GM19351 (cell line): ENCODE data around the gene NR4A2.

Experiments
- ATAC-seq: cut with Tn5 transposase; IDR thresholded peaks from one replicate; pipeline ENCODE4 v1.9.1; 2021; ENCODE audit warnings: mild to moderate bottlenecking, moderate library complexity; ENCODE audit not compliant: unreplicated experiment

The NR4A2 gene

DNA sequence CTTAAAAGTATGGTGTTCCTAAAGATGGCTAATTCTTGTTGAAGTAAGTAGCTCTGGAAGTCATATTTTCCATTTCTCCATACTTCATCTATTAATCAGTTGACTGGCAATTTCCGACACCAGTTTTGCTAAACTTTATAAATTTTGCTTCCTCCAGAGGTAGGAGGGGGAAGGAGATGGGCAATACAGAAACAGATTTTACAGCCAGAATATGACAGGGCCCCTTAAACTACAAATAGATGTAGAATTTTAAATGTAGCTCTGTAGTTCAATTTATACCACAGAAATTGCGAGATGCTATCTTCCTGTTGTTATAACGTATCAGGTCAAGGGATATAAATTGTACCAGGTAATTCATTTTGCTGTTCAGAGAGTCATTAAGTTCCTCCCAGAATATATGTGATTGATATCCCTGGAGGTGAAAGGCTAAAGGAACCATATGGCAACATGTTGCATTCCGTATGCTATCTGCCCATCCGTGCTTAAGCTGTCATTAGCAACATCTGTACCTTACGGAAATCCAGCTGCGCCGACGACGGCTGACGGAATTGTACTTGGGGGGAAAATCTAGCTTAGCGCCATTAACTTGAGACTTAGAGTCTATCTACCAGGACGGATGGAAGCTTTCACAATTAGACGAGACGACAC lies 8.4 kb upstream of the NR4A2 start:
- ATAC-seq, result peak; percentile 15

DNA sequence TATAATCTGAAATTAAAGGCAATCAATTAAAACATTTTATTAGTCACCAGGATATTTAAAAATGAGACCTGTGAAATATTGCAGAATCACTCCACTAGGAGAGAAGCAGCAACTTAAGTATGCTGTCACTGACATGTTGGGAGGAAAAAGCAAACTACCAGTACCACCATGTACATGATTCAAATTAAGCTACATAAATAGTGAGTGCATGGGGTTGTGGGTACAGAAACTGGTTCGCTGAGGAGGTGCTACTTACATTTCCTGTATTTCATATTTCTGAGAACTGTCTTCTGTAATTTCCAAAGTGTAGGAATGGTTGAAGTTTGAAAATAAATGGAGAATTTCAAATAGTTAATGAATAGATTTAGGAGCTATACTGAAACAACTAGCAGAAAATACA lies 7.9 kb upstream of the NR4A2 start:
- no peak for ATAC-seq

DNA sequence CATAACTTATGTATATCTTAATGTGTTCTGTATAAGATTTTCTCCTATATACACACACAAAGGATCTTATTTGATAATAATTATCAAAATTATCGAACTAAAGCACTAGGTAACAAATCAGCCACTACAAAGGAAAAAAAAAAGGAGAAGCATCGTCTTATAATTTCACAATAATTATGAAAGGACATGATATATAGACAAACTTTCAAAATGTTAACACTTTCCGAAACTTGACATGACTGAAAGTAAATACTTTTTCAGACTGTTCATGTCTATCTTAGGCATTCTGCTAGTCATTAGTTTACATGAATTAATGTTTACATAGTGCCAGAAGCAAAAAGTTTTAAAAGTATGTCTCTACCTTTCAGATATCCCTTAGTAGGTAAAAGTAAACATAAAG lies 7.3 kb upstream of the NR4A2 start:
- ATAC-seq, result no peak

DNA sequence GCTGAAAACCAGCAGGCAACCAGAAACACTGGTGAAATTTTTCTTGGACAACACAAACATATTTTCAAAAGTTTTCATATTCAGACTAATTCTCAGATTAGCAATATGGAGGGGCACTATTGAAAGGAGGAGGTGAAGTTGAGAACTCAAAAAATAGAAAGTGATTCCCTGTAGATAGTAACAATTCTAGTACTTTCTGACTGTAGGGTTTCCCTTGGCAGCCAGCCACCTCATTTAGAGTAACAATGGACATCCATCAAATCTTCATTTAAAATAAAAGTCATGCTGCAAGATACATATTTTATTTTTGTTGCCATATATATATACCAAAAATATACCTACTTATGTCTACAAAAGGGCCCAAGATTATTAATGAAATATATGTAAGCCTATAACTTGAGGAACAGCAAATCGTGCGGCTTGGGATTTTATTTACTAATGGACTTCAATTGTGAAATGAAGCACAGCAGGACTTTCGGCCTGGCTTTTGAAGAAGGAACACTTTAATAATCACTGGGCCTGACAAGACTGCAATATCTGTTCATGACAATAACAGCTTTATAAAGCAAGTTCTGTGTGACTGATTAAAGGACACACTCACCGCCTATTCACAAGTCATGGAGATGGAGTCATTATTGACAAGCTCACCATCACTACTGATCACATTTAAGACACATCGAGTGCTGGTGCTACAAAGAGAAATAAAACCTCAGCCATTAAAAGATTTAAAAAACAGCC lies 6.8 kb upstream of the NR4A2 start:
- no peak for ATAC-seq

DNA sequence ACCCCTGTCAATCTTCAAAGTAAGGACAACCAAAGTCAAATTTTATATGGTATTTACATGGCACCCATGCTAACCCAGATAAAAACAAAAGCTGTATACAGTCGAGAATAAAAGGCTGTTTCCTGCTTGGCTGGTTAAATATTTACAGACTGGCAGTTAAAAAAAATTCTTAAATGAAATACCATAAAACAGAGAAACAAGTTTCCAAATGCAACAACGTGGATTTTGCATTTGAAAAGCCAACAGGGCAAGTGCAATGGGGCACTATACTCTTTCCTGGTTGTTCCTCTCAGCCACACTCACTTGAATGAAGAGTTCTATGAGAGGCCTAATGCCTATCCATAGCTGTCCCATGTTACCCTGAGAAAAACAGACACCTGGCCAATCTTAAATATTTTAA lies 6.1 kb upstream of the NR4A2 start:
- no peak for ATAC-seq

DNA sequence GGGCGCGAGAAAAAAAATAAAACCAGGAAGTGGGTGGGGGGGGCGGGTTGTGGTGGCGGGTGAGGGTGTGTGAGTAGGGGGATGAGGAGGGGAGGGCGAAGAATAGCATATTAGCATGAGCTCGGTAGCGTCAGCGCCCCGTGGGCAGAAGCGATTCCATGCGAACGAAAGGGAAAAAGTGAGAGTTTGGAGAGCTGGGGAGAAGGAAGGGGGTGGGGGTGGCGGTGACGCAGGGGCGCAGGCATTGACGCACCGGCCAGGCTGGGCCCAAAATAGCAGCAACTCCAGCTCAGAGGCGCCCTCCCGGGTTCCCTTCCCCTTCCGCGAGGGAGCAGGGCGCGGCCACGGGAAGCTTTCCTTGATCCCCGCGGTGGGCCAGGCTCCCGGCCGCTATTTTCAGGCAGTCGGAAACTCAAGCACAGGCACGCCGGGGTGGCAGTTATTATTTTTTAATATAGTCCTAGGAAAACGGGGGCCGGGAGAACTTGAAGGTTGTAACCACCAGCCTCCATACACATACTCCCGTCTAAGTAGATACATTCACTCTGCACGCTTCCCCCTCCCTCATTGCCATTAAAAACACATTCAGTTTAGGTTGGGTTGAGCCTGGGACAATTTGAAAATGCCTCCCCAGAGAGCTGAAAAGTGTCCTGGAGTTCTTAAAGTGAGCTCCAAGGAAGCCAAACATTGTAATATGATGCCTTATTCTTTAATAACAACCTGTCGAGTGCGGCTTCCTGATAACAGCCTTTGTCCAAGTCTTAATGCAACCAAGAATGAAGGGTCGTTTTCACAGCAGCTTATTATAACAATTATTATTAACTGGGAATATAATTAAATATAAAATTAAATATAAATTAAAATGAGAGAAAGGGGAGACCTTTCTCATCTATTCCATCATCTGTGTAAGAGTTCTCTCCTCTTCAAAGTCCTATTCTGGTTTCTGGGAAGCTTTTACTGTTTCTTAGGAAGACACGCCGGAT lies 2.3 kb upstream of the NR4A2 start:
- ATAC-seq, result peak; percentile 12

DNA sequence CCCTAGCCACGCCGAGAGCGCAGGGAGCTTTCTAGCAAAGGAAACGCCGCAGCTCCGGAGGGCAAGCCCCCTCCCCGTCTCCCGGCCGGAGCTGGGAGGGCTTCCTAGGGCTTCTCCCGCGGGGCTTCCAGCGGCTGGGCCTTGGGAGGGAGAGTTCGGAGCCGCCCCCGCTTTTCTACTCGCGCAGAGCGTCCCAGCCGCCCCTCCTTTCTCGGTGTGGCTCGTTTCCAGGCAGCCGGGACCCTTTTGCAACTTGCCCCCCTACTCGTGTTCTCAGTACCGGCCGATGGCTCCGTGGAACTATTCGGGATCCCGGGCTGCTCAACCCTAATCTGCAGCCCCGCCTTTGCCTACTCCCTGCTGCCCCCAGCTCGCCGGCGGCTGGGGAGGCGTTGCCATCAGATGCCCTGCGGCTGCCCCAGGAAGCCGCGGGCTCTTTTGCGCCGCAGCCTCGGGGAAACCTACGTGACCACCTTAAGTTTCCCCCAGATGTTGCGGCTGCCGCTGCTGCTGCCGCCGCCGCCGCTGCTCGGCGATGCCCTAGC lies 1.5 kb upstream of the NR4A2 start:
- peak; percentile 23 for ATAC-seq

DNA sequence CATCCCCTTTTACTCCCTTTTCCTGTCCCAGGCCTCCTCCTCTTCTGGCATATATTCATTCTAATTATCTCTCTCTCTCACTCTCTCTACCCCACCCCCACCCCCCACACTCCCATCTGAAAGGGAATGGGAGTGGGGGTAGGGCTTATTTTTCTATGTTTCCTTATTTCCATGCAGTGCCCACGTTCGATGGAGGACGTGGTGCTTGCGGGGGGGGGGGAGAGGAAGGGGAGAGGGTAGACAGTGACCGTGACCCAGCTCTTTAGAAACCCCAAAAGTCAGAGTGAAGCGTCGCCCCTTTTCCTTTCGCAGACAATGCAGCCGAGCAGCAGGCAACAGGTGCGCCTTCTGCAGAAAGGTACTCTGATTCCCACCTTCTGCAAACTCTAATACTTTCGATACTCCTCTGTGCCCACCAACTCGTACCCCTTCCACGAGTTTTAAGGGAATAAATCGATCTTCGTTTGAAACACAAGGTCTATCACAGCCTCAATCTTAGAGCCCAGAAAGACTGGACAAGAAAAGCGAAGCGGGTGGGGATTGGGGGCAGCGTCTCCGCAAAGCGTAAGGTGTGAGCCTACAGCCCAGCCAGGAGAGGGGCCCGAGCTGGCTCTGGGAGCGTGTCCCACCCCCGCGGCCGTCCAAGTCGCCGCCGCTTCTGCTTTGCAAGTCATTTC lies 891 bp upstream of the NR4A2 start:
- peak; percentile 22 for ATAC-seq

- peak; percentile 10 for ATAC-seq
Observed at GRCh38 chr2:156332284-156332533, 312 bp downstream of the NR4A2 start.

DNA sequence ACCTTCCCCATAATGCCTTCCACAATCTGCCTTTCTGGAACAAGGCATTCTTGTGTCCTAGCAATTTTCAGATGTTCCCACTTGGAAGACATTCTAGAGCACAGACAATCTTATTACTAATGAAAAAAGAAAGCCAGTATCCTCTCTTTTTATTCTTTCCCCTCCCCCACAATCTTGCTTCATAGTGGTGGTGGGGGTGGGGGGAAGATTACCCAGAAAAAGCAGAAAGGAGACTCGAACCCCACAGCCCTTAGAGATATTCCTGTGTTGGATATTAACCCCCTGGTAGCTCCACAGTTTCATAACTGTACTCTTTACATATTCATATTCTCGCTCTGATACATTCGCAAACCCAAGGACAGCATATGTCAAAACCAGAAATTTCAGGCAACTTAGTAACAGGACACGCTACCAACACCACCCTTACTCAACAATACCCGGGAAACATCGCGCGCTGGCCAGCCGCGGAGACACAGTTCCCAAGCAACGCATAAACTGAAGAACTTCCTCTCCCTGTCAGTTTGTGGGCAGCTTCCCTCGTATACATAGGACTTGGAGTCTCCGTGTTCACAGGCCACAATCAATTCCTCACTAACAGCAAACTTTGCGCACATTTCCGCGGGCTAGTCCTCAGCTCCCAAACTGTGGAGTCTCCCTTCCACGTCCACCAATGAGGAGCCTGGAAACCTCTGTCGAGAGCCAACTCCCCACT lies 793 bp downstream of the NR4A2 start:
- no peak for ATAC-seq

- ATAC-seq, result no peak
Observed at GRCh38 chr2:156329927-156330726, 2.4 kb downstream of the NR4A2 start.

- ATAC-seq, result no peak
Observed at GRCh38 chr2:156329031-156329926, 3.2 kb downstream of the NR4A2 start.

DNA sequence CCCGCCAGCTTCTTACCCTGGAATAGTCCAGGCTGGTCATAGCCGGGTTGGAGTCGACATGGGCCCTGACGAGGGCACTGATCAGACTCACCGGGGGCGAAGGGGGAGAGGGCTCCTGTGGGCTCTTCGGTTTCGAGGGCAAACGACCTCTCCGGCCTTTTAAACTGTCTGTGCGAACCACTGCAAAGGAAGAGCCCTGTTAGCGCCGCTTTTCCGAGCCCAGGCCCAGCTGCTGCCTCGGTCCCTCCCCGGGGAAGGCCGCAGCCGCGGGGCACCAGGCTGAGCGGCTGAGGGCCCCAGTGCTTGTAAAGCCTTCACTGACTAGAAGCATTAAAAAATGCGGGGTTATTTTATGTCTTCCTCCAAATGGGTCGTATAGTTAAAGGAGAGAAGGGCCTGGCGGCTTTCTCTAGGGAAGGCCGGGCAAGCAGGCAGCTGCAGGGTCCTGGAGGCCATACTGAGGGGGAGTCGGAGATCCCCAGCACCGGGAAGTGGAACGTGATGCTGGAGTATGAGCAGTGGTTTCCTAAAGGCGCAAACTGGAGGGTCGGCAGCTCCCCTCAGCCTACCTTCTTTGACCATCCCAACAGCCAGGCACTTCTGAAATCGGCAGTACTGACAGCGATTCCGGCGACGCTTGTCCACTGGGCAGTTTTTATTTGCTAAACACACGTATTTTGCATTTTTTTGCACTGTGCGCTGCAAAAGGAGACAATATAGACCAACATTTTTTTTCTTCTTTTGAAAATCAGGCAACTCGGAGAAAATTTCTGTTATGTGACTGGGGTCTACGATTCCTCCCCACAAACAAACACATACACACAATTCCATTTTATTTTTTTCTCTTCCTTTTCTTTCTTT lies 4.5 kb downstream of the NR4A2 start:
- ATAC-seq, result no peak

DNA sequence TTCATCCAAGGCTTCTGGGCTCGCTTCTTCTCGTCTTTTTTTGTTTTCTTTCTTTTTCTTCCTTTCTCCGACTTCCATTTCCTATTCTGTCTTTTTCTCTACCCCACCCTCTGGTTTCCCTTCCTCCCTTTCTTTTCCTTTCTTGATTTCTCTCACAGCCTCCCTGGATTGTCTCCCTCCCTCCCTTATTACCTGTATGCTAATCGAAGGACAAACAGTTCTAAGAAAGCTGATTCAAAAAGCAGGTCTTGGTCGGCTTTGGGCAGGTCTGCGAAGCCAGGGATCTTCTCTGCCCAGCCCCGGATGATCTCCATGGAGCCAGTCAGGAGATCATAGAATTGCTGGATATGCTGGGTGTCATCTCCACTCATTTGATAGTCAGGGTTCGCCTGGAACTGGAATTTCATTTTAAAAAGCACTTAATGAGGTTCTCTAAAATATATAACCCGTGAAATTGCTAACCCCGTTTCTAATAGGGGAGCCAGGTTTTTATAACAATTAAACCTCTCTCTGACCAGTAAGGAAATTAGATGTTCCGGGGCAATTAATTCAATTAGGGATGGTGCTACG lies 5.9 kb downstream of the NR4A2 start:
- ATAC-seq, result no peak

DNA sequence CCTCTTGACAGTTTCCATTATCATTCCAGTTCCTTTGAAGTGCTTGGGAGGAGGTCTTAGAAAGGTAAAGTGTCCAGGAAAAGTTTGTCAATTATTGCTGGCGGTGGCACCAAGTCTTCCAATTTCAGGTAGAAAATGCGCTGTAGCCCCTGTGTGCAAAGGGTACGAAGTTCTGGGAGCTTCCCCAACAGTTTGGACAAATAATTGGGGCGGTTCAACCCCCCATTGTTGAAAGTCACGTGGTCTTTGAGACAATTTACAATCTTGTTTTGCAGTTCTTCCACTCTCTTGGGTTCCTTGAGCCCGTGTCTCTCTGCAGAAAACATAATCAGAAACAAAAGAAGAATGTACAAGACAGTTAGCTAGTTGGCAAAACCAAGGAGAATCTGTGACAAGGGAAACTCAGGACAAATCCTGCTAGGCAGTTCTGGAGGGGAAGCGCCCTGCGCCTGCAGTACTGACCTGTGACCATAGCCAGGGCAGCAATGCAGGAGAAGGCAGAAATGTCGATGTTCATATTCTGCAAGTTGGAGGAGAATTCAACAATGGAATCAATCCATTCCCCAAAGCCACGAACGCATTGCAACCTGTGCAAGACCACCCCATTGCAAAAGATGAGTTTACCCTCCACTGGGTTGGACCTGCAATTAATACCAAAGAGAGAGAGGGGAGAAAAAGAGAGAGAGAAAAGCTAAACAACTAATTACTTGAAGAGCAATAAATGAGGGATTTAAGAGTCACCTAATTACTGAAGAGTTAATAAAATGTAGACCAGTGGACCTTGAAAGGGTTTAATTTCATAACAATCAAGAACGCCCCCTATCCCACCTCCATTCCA lies 6.6 kb downstream of the NR4A2 start:
- no peak for ATAC-seq

- ATAC-seq, result no peak
Observed at GRCh38 chr2:156323754-156324153, 8.8 kb downstream of the NR4A2 start.
